GM21515 (cell line): ENCODE measurements around the gene ANKIB1.
"Not testable (repeated sequence)": the region's sequence is repeated elsewhere in the genome, so short reads cannot be mapped to it uniquely, and the experiment has no call there.

Experiments used
- ATAC-seq: cut with Tn5 transposase; IDR thresholded peaks from one replicate; pipeline ENCODE4 v1.9.1; 2021; ENCODE audit not compliant: unreplicated experiment

ANKIB1 gene

DNA sequence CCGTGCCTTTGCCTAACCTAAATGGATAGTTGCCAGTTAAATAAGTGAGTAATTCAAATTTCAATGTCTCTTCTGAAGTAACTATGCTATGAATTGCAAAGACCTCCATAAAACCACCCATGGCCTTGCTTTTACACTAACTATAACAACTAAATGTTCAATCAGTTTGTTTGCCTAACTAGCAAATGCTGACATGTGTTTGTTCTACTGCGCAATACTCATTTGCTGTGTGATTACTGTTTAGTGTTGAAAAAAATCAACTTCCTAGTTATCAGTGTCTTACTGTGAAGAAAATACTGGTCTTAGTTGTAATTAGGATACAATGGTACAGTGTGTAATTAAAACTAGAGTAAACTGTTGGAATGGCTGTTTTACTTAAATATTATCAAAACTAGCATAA is 154.2 kb downstream of the ANKIB1 start:
- no peak for ATAC-seq

DNA sequence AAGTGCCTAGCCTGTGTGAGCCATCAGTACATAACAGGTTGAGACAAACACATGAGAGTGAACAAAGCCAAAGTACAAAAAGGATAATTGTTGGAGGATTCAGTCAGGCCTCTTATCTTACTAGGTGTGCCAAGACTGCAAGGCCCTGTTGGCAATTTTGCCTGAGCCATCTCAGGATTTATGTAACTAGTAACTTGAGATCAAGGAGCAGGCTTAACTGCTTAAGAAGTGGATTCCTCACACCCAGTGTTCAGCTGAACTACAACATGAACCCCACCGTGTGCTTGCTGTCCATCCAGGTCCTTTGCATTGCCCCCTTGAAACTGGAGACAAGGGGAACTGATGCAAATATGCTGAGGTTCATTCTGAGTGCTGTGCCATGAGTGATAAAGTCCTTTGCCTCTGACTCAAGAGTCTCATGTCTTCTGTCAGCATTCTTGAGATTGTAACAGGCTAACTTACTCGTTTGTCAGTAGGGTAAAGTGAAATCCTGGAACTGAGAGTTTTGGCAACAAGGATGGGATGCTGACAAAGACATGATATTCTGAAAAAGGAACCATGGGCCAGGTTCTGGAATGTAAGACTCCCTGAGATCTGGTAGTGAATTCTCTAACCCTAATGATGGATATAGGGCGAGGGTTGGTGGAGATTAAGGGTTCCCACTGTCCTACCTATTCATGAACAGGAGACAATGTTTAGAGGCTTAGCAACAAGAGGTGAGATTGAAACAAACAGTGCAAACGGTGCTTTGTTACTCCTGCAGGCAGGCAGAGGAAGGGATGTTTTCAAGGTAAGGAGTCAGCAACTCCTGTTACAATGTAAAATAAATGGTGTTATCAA is 157.4 kb downstream of the ANKIB1 start:
- no peak for ATAC-seq

DNA sequence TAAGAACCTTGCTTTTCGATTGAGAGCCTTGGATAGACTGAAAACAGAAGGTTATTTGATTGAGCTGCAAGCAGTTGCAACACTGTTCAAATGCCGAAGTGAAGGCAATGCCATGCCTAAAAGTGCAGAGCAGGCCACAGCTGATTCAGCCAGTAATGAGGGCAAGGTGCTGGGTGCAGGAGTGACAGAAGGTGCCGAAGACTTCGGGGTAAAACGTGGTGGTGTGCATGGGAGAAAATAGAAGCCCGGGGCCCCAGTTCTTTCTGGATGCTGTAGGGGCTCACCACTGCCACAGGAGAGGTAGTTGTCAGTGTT is 157.9 kb downstream of the ANKIB1 start:
- ATAC-seq = no peak

DNA sequence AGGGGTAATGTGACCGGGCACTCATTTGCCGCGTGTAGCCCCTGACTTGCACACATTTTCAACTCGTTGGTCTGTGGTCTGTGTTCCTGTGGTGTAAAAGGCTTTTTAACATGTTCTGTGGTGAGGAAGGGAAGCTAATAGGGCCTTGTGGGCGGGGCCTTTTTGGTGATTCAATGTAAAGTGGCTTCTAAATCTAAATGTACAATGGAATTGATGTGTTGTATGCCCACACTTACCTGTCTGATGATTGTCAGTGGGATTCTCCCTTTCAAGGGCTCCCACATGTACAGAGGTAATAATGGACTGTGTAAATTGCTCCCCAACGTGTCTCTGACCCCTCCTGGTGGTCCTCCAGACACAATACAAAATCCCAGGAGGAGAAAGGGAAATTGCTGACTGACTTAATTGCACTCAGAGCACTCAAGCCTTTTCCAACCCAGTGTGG is 158.4 kb downstream of the ANKIB1 start:
- no peak for ATAC-seq

DNA sequence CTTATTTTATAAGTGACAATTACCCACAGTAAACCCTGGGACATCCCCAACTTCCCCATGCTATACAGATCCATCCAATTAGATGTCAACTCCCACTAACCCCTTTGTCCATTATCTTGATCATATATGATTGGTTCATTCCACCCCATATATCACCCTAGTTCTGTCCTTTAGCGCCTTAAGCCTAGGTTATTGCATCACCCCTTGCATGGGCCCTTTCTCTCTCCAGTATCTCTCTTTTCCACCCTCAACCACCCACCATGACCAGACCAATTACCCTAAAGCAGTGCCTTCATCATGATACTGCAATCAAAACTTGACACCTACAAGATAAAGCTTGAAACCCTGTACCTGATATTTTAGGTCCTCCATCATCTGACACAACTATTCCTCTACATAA is 163.6 kb downstream of the ANKIB1 start:
- ATAC-seq = no peak

DNA sequence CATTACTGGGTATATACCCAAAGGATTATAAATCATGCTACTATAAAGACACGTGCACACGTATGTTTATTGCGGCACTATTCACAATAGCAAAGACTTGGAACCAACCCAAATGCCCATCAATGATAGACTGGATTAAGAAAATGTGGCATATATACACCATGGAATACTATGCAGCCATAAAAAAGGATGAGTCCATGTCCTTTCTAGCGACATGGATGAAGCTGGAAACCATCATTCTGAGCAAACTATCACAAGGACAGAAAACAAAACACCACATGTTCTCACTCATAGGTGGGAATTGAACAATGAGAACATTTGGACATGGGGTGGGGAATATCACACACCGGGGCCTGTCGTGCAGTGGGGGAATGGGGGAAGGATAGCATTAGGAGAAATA is 164.4 kb downstream of the ANKIB1 start:
- ATAC-seq = not testable (repeated sequence)

DNA sequence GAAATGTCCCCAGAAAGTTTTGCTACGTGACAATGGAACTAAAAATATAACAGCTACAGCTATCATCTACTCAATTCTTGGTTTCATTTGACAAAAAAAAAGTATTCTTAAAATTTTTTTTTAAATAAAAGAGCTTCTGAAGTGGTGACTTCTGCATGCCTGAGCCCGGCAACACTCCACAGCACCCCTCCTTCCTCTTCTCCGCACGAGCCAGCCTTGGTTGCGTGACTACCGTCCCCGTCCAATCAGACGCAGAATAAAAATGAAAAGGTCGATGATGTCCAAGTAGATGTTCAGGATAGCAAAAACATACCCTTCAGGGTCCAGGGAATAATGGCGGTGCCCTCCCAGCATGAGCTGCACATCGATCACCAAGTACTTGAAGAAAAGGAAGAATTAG is 167.0 kb downstream of the ANKIB1 start:
- ATAC-seq = no peak

DNA sequence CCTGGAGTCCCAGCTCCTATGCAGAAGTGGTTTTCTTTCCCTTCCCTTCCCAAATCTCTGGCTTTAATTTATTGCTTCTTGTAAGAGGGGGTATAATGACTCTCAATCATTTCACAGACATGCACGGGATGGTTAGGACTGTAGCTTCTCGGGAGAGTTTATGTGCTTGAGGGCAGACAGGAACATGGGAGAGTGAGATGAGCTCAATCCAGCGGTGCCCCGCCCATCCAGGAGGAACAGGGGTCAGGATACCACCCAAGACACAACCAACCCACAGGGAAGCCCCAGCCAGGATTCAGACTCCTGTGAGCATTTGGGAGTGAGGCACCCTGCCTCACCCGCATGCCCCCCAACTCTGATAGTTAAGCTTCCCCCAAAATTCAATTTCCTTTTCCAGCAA is 167.8 kb downstream of the ANKIB1 start:
- no peak for ATAC-seq

DNA sequence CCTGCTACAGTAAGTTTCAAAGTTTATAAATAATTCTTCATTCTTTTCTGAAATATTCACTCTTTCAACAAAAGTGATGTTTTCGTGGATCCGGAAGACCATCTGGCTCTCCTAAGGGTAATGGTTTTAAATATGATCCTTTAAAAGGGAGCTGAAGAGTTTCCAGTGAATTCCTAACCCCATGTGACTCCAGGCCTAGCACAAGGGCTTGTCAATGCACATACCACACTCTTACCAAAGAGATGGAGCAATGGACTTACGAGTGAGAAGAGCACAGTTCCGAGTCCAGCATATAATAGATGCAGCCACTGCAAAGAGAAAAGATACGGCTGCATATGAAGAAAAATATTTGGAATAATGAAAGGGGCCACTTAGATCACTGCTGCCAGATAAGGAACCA is 169.5 kb downstream of the ANKIB1 start:
- no peak for ATAC-seq

DNA sequence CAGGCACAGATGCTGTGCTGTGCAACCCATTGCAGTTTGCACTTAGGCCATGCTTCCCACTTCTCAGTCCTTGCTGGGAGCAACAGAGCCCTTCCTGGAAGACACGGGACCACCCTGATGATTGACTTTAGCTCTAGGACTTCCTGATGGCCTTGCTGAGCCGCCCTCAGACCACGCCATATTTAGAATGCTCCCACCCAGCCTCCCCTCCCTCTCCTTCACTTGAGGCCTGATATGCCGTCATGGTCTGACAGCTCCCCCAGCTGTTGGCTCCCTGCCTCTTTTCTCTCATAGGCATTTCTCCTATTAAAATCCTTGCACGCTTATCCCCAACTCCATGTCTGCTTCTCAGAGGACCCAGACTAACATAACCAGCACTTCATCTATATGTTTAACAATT is 172.1 kb downstream of the ANKIB1 start:
- no peak for ATAC-seq

DNA sequence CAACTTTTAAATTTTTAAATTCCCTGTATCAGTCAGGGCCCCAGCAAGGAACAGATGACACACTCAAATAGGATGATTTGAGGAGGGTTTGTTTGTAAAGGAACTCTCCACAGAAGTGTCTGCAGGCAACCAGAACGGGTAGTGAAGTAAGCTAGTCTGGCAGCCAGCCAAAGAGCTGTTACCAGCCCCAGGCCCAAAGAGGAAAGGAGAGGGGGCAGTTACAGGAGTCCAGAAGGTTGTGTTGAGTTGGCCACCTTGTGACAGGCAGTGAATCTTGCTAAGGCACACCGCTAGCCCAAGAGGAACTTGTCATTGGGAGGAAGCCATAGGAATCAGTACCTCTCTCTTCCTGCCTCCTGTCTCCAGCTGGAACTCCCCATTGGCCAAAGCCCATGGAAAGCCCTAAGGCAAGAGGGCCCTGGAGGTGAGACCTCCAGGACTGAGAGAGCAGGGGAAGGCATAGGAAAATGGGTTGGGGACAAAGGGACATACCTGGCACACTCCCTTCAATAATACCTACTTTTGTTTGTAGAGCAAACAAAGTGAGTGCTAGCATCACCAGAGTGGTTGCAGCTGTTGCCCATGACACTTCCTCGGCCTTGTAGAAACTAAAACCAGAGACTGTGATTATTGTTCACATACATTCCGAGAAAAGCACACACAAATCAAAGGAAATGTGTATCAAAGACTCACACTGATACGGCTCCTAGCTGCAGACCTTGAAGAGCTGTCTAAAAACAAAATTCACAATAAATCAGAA is 176.1 kb downstream of the ANKIB1 start:
- ATAC-seq = no peak

DNA sequence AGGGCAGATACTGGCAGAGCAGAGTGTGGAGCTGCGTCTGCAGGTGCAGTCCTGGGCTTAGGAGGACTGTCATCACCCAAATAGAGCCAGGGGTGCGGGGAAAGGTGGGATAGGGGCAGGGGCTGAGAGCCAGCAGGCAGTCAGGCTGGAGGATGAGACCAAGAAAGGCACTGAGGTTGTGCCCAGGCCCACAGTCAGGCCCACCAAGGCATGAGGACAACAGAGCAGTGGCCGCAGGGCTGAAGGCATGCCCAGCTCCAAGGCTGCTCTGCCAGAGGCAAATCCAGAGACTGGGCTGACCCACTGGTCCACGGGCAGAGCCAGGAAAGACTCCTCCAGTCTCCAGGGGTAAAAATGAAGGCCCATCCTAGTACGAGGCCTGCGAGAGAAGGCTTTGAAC is 177.2 kb downstream of the ANKIB1 start:
- no peak for ATAC-seq

DNA sequence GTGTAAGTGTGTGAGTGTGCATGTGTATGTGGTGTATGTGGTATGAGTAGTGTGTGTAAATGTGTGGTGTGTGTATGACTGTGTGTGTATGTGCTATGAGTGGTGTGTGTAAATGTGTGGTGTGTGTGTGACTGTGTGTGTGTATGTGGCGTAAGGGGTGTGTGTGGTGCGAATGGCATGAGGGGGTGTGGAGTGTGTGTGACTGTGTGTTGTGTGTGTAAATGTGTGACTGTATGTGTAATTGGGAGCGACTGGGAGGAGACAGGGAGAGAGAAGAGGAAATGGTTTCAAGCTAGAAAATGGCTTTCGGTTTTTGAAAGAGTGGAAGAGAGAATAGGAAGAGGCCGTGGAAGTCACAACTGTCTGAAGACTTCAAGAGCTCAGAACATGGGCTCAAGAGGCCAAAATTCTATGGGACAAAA is 177.9 kb downstream of the ANKIB1 start:
- ATAC-seq = no peak

DNA sequence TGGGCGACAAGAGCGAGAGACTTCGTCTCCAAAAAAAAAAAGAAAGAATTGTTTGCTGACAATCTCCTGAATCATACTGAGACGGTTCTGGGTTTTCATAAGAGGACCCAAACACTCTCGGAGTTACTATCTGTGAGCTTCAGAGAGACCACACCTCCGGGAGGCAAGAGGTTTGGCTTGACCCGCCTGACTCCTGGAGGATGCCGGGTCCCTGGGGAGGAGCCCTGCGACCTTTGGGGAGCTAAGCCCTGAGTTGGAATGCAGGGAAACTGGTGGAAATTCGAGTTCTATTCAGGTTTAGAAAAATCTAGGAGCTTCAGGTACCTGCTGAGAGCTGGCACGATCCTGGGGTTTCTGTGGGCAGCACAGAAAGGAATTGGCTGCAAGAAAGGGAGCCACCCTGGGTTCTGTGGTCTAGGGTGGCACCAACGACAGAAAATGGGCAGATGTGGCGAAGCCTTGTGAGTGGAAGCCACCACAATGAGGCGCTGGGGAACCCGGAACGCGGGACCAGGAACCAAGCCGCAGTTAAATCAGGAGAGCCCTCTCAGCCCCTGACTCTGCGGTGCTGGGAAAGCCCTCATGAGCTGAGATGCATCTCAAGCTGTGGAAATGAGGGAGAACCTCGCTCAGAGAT is 179.7 kb downstream of the ANKIB1 start:
- ATAC-seq = no peak

DNA sequence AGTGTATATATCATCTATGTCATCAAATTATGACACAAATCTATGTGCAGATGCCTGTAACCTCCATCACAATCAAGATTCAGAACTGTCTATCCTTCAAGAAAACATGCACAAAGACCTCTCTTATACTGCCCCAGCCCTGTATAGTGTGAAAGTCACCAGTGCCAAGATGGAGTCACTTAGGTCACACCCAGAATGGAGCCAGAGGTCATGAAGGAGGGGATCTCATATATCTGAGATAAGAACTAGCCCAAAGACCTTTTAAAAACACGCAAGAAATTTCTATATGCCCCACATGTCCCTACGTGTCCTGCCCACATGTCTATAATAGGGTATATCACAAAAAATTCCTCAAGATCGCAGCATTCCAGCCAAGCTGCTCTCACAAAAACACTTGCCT is 181.4 kb downstream of the ANKIB1 start:
- no peak for ATAC-seq

DNA sequence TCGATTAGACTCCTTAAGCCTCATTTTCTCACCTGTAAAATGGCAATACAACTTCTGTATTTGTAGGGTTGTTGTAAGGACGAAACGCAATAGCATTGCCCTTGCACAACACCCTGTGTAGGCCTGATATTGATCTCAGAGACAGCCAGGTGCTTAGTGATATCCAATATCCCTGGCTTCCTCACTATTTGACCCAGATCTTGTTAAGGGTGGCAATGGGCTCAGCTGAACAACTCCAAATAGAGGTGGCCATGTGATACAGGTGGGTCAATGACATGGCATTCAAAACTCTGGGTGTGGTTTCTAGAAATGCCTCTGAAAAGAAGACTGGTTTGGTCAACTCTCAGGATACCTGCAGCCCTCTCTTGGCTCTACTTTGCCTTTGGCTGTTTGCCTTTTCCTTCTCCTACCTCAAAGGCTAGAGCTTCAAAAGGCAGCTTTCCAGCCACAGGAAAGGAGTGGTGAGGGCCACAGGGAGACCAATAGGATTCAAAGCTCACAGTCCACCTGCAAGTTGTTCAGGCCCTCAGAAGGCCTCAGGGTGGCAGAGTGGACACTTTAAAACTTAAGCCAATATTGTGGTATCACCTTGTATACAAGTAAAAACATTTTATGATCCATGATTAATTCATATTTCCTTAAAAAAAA is 186.6 kb downstream of the ANKIB1 start:
- ATAC-seq = no peak

DNA sequence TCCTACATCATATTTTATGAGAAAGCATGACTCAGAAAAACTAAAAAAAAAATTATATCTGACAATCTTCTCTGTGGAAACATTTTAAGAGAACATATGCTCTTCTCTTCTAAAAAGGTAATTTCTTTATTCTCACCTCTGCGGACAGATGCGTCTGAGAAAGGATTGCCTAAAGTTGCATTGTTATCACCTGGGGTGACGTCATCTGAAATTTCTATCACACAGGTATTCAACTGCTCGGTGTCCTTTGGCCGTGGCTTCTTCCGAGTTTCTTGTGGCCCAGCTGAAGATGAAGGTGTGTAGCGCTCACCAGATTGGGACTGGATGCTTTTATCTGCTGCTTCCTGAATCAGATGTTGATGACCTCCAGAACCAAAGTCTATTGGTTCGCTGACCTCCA is 187.2 kb downstream of the ANKIB1 start:
- ATAC-seq = no peak

DNA sequence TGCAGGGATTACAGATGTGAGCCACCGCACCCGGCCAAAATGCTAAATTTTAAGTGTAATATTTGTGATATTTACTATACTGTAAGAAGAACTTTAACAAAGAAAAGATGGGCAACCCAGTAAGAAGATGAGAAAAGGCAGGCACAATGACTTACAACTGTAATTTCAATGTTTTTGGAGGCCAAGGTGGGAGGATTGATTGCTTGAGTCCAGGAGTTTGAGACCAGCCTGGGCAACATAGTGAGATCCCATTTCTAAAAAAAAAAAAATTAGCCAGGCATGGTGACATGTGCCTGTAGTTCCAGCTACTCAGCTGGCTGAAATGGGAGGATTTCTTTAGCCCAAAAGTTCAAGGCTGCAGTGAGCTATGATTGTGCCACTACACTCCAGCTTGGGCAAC is 189.8 kb downstream of the ANKIB1 start:
- no peak for ATAC-seq

DNA sequence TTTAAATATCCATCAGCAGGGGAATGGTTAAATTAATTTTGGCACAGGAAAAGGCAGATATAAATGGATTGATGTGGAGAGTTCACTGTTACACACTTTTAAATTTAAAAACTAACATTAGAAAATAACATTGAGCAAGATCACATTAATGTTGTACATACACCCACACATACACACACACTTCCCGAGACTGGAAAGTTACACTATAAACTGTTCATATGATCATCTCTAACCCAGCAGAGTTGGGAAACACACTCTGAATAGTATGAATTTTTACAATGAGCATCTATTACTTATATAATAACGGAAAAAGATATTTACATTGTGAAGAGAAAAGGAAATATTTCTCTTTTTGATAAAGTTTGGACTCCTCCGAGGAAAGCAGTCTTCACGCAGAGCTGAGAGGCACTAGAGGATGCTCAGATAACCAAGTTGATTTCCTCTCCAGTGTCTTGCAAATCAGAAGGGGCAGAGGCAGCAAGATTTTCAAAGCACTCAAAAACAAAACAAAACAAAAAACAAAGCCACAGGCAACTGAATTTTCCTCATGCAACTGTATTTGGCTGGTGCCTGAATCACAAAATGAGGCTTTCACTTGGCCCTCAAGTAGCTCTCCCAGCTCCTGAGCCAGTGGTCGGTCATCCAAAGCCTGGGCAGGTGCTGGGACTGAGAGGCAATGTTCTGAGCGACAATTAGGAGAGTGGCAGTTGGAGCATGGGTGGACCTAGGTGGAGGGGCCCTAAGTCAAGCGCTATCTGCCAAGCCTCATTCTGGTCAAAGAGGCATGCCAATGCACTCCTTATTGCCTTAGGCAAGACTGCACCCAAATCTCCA is 191.1 kb downstream of the ANKIB1 start:
- ATAC-seq = no peak

DNA sequence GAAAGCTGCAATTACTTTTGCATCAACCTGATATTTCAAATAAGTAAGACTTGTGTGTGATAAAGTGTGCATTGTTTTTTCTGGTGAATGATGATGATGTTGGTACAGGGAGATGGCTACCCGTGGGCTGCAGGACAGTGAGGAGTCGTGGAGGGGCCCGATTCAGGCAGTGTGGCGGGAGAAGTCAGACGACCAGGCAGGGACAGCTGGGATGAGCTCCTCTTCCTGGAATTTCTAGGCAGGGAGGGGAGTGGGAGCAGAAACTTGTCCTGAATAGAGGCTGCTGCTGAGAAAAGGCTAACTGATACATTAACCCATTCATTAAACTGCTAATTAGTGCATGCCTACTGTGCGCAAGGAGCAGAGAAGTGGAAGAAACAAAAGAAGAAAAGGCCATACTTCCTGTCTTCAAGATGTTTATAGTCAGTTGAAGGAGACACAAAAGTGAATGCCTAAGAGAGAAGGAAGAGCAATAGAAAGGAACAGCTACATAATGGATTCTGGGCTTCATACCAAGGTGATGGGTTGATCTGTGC is 192.2 kb downstream of the ANKIB1 start:
- no peak for ATAC-seq
